ENCODE results near the gene KRT37.
"Not testable (repeated sequence)": the region's sequence is repeated elsewhere in the genome, so short reads cannot be mapped to it uniquely, and the experiment has no call there.

- not testable (repeated sequence) for TF ChIP-seq POLR2A (IDR thresholded peaks at IDR 0.05; ENCODE audit: low read length); GATA1 (IDR thresholded peaks at IDR 0.05; ENCODE audit: low read depth, low read length)
Observed at GRCh38 chr17:41395044-41395443, 29.3 kb downstream of the KRT37 start.

All from erythroblast (primary cell).